ENCODE results near the gene ELOA. TPM values are rescaled to one million over a fixed set of nuclear protein-coding genes. Genes with fewer than 3 reads are reported as not detected.
A peak's percentile ranks its signal among the peaks of the same experiment; 100 is the strongest.

The ELOA gene
- total and polyA plus RNA-seq, 9 of the 15 experiments (the other 6 are each of a cell fraction or from before 2014, with no cell fraction given) = 31.9 to 98.6 (median 61.3) TPM

DNA sequence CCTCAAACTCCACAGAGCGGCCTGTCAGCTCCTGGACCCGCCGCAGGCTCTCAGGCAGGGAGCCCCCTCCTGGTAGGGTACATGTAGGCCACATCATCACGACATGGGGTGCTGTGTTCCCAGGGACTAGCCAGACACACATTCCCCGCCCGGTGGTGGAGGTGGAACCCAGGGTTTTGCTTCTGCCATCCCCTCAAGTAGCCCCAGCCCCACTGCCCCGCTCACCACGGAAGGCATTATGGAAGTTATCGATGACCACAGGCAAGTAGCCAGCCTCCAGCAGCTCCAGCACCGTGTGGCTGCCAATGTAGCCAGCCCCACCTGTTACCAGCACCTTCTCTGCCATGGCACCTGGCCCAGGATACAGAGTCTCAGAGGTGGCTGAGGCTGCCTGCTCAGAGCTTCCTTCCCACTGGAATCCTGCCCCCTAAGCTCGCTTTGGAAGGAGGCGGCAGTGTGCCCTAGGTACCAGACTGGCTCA lies 55.4 kb downstream of the ELOA start (continued):
- TF ChIP-seq, protein P1, sequence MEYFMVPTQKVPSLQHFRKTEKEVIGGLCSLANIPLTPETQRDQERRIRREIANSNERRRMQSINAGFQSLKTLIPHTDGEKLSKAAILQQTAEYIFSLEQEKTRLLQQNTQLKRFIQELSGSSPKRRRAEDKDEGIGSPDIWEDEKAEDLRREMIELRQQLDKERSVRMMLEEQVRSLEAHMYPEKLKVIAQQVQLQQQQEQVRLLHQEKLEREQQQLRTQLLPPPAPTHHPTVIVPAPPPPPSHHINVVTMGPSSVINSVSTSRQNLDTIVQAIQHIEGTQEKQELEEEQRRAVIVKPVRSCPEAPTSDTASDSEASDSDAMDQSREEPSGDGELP (CRISPR knock-in tag; IDR thresholded peaks at IDR 0.05; ENCODE audit: borderline replicate concordance) = 0 out of 2 replicates have a peak, but pooled peaks have one; percentile 46
- TF ChIP-seq ZZZ3 (IDR thresholded peaks at IDR 0.05) = no peak
- TF ChIP-seq FOXM1 (IDR thresholded peaks at IDR 0.05; ENCODE audit: low read depth) = no peak
- no peak for TF ChIP-seq FOXM1 (CRISPR knock-in tag; IDR thresholded peaks at IDR 0.05; ENCODE audit: low read depth)
- TF ChIP-seq, protein P2, sequence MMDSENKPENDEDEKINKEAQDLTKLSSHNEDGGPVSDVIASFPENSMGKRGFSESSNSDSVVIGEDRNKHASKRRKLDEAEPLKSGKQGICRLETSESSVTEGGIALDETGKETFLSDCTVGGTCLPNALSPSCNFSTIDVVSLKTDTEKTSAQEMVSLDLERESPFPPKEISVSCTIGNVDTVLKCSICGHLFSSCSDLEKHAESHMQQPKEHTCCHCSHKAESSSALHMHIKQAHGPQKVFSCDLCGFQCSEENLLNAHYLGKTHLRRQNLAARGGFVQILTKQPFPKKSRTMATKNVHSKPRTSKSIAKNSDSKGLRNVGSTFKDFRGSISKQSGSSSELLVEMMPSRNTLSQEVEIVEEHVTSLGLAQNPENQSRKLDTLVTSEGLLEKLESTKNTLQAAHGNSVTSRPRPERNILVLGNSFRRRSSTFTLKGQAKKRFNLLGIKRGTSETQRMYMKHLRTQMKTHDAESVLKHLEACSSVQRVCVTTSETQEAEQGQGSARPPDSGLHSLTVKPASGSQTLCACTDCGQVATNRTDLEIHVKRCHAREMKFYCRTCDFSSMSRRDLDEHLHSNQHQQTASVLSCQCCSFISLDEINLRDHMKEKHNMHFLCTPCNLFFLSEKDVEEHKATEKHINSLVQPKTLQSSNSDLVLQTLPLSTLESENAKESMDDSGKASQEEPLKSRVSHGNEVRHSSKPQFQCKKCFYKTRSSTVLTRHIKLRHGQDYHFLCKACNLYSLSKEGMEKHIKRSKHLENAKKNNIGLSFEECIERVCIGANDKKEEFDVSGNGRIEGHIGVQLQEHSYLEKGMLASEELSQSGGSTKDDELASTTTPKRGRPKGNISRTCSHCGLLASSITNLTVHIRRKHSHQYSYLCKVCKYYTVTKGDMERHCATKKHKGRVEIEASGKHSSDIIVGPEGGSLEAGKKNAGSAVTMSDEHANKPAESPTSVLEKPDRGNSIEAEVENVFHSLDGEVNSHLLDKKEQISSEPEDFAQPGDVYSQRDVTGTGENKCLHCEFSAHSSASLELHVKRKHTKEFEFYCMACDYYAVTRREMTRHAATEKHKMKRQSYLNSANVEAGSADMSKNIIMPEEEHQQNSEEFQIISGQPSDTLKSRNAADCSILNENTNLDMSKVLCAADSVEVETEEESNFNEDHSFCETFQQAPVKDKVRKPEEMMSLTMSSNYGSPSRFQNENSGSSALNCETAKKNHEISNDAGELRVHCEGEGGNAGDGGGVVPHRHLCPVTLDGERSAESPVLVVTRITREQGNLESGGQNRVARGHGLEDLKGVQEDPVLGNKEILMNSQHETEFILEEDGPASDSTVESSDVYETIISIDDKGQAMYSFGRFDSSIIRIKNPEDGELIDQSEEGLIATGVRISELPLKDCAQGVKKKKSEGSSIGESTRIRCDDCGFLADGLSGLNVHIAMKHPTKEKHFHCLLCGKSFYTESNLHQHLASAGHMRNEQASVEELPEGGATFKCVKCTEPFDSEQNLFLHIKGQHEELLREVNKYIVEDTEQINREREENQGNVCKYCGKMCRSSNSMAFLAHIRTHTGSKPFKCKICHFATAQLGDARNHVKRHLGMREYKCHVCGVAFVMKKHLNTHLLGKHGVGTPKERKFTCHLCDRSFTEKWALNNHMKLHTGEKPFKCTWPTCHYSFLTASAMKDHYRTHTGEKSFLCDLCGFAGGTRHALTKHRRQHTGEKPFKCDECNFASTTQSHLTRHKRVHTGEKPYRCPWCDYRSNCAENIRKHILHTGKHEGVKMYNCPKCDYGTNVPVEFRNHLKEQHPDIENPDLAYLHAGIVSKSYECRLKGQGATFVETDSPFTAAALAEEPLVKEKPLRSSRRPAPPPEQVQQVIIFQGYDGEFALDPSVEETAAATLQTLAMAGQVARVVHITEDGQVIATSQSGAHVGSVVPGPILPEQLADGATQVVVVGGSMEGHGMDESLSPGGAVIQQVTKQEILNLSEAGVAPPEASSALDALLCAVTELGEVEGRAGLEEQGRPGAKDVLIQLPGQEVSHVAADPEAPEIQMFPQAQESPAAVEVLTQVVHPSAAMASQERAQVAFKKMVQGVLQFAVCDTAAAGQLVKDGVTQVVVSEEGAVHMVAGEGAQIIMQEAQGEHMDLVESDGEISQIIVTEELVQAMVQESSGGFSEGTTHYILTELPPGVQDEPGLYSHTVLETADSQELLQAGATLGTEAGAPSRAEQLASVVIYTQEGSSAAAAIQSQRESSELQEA (IDR thresholded peaks at IDR 0.05; ENCODE audit: low read depth) = no peak
- TF ChIP-seq, protein P3, sequence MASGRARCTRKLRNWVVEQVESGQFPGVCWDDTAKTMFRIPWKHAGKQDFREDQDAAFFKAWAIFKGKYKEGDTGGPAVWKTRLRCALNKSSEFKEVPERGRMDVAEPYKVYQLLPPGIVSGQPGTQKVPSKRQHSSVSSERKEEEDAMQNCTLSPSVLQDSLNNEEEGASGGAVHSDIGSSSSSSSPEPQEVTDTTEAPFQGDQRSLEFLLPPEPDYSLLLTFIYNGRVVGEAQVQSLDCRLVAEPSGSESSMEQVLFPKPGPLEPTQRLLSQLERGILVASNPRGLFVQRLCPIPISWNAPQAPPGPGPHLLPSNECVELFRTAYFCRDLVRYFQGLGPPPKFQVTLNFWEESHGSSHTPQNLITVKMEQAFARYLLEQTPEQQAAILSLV (tag; IDR thresholded peaks at IDR 0.05) = no peak
- TF ChIP-seq MCM3 (IDR thresholded peaks at IDR 0.05) = no peak
- TF ChIP-seq TFAM (CRISPR knock-in tag; conservative IDR thresholded peaks at IDR 0.05) = no peak
- no peak for TF ChIP-seq ZBTB17 (CRISPR knock-in tag; IDR thresholded peaks at IDR 0.05)
- no peak for TF ChIP-seq ZNF165 (CRISPR knock-in tag; IDR thresholded peaks at IDR 0.05; ENCODE audit: borderline replicate concordance)
- no peak for TF ChIP-seq SMAD2 (IDR thresholded peaks at IDR 0.05; ENCODE audit: low read depth, low read length)
- TF ChIP-seq RAD21 (CRISPR knock-in tag; conservative IDR thresholded peaks at IDR 0.05 in 1 of 2, IDR thresholded peaks at IDR 0.05 in 1 of 2) = peak in 1 of 2 experiments; percentile 26; a peak in 1 of 4 replicates
- TF ChIP-seq, protein P4, sequence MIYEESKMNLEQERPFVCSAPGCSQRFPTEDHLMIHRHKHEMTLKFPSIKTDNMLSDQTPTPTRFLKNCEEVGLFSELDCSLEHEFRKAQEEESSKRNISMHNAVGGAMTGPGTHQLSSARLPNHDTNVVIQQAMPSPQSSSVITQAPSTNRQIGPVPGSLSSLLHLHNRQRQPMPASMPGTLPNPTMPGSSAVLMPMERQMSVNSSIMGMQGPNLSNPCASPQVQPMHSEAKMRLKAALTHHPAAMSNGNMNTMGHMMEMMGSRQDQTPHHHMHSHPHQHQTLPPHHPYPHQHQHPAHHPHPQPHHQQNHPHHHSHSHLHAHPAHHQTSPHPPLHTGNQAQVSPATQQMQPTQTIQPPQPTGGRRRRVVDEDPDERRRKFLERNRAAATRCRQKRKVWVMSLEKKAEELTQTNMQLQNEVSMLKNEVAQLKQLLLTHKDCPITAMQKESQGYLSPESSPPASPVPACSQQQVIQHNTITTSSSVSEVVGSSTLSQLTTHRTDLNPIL (CRISPR knock-in tag; IDR thresholded peaks at IDR 0.05) = no peak
- TF ChIP-seq SRSF1 (IDR thresholded peaks at IDR 0.05; ENCODE audit: low read depth, low read length) = no peak
- TF ChIP-seq, protein P5, sequence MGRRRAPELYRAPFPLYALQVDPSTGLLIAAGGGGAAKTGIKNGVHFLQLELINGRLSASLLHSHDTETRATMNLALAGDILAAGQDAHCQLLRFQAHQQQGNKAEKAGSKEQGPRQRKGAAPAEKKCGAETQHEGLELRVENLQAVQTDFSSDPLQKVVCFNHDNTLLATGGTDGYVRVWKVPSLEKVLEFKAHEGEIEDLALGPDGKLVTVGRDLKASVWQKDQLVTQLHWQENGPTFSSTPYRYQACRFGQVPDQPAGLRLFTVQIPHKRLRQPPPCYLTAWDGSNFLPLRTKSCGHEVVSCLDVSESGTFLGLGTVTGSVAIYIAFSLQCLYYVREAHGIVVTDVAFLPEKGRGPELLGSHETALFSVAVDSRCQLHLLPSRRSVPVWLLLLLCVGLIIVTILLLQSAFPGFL (CRISPR knock-in tag; IDR thresholded peaks at IDR 0.05) = no peak

All from K562 (cell line).